Common myeloid progenitor, CD34-positive (primary cell): ENCODE results near the gene ROPN1B.

Experiments
- CTCF ChIA-PET: fragments of 350-600 bp; sonication (Branson Sonifier 250); formaldehyde crosslinking; loops from one replicate; lab custom pipeline; 2021; ENCODE audit warnings: antibody characterized with exemption; lab: Charles Lee
- POLR2A ChIA-PET: fragments of 350-600 bp; sonication (Branson Sonifier 250); formaldehyde crosslinking; loops from one replicate; lab custom pipeline; 2021; ENCODE audit warnings: antibody characterized with exemption; lab: Charles Lee
- DNase-seq, 3 donors: peaks; one replicate each; pipeline versions ENCODE4 v3.0.0 to v3.0.0-alpha.2; 2013
- H3K27ac ChIP-seq, 2 experiments: 1 replicate in 1 of 2; 2 replicates in 1 of 2; pipeline ENCODE4 v1.7.0; 2013; ENCODE audit warnings: inconsistent platforms in 2 of 2, low read length in 2 of 2, mild to moderate bottlenecking in 2 of 2, low read depth in 1 of 2, moderate library complexity in 1 of 2; ENCODE audit not compliant: severe bottlenecking in 2 of 2, insufficient read depth in 1 of 2, poor library complexity in 1 of 2
- H3K27me3 ChIP-seq, 5 experiments: replicated peaks in 2 of 5; 1 replicate in 3 of 5; 2 replicates in 2 of 5; pipeline versions ENCODE4 v1.6.1 to v1.7.0; 2013; ENCODE audit warnings: low read length in 4 of 5, mild to moderate bottlenecking in 2 of 5, moderate library complexity in 2 of 5, inconsistent platforms in 1 of 5; ENCODE audit not compliant: insufficient read depth in 5 of 5, control insufficient read depth in 4 of 5
- H3K36me3 ChIP-seq, 4 experiments: 1 replicate in 2 of 4; 2 replicates in 2 of 4; pipeline versions ENCODE4 v1.6.1 to v1.7.0; 2013; ENCODE audit warnings: low read length in 3 of 4, control low read depth in 1 of 4, mild to moderate bottlenecking in 1 of 4; ENCODE audit not compliant: control insufficient read depth in 4 of 4, insufficient read depth in 4 of 4
- H3K4me1 ChIP-seq, 4 experiments: 1 replicate in 3 of 4; 2 replicates in 1 of 4; pipeline versions ENCODE4 v1.6.1 to v1.7.1; 2013; ENCODE audit warnings: low read length in 3 of 4, mild to moderate bottlenecking in 3 of 4, control low read depth in 1 of 4, inconsistent platforms in 1 of 4, moderate library complexity in 1 of 4; ENCODE audit not compliant: control insufficient read depth in 4 of 4, insufficient read depth in 4 of 4; ENCODE audit errors: control extremely low read depth in 1 of 4
- H3K4me3 ChIP-seq, 7 experiments: 1 replicate in 4 of 7; 2 replicates in 3 of 7; pipeline versions ENCODE4 v1.5.1 to v1.7.0; 2013; ENCODE audit warnings: mild to moderate bottlenecking in 7 of 7, low read length in 6 of 7, moderate library complexity in 6 of 7, inconsistent platforms in 2 of 7, low read depth in 2 of 7, control low read depth in 1 of 7; ENCODE audit not compliant: insufficient read depth in 4 of 7, control insufficient read depth in 1 of 7; ENCODE audit errors: extremely low read depth in 1 of 7
- H3K9me3 ChIP-seq, 5 experiments: 1 replicate in 4 of 5; 2 replicates in 1 of 5; pipeline versions ENCODE4 v1.6.1 to v1.7.1; 2013; ENCODE audit warnings: low read length in 4 of 5, mild to moderate bottlenecking in 2 of 5, inconsistent platforms in 1 of 5, low read depth in 1 of 5, moderate library complexity in 1 of 5; ENCODE audit not compliant: control insufficient read depth in 4 of 5, insufficient read depth in 2 of 5; ENCODE audit errors: control extremely low read depth in 1 of 5
- WGBS: methylation state at CpG from one replicate; pipeline ENCODE4 v1.1.5; 2013; ENCODE audit not compliant: insufficient coverage; 5-methylcytosine and 5-hydroxymethylcytosine counted together

ROPN1B gene

DNA sequence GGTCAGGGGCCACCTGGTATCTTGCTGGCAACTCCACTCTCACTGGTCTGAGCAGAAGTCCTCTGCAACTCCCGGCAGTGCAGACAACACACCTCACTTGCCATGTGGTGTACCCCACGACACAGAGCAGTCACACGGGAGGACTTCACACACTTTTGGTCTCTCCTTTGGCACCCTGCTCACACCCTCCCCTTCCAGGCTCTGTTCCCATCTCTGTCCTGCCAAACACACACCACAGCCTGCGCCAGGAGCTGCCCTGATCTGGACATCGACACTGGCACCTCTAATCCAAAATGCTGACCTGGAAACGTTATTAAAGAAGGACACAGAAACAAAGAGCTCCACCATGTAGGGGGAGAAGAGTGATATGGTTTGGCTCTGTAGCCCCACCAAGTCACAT, 57.8 kb downstream of the ROPN1B start:
- CTCF ChIA-PET, result no interaction called here

DNA sequence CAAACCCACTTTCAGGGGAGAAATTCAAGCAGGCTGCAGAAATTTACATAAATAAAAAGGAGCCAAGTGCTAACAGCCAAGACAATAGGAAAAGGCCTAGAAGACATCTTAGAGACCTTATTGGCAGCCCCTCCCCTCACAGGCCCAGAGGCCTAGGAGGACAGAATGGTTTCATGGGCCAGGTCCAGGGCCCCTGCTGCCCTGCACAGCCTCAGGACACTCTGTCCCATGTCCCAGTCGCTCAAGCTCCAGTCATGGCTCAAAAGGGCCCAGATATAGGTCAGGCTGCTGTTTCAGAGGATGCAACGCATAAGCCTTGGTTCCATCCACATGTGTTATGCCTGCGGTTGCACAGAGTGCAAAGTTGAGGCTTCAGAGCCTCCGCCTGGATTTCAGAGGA, 59.1 kb downstream of the ROPN1B start:
- POLR2A ChIA-PET, result no interaction called here

More for the DNA sequence above, 57.8 kb downstream of the ROPN1B start:
- no peak for DNase-seq
- no peaks in the 10 kb centered on the region for H3K27me3 ChIP-seq
- H3K27ac ChIP-seq, result no peak overlapping the region
- H3K4me1 ChIP-seq, result no peaks in the 10 kb centered on the region
- H3K4me3 ChIP-seq, result no peak overlapping the region
- WGBS, result 87% methylated on average over 5 of the region's 6 CpGs
- peaks cover 0 to 18% (median 16%) of the 10 kb centered on the region in 5 experiments for H3K9me3 ChIP-seq
- peaks cover 8 to 59% (median 21%) of the 10 kb centered on the region in 4 experiments for H3K36me3 ChIP-seq
- POLR2A ChIA-PET, result no interaction called here

DNA sequence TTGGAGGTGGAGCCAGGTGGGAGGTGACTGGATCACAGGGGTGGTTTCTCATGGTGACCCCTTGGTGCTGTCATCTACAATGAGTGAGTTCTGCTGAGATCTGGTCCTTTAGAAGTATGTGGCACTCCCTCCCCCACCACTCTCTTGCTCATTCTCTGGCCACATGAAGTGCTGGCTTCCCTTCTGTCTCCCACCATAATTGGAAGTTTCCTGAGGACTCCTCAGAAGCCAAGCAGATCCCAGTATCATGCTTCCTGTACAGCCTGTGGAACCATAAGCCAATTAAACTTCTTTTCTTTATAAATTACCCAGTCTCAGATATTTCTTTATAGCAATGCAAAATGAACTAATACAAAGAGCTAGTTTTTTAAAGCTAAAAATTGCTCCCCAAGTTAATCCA, 60.3 kb downstream of the ROPN1B start:
- POLR2A ChIA-PET, result no interaction called here
- Histone ChIP-seq H3K4me3 (no peak overlapping the region), H3K36me3 (peaks cover 3 to 58% (median 18%) of the 10 kb centered on the region in 4 experiments), H3K9me3 (peaks cover 0 to 18% (median 16%) of the 10 kb centered on the region in 5 experiments), H3K4me1 (no peaks in the 10 kb centered on the region), H3K27ac (no peak overlapping the region), H3K27me3 (no peaks in the 10 kb centered on the region)
- no peak for DNase-seq
- CTCF ChIA-PET, result no interaction called here

More for the DNA sequence above, 59.1 kb downstream of the ROPN1B start:
- Histone ChIP-seq H3K27me3 (no peaks in the 10 kb centered on the region), H3K36me3 (peaks cover 6 to 62% (median 19%) of the 10 kb centered on the region in 4 experiments), H3K27ac (no peak overlapping the region), H3K4me3 (no peak overlapping the region), H3K9me3 (peaks cover 0 to 18% (median 16%) of the 10 kb centered on the region in 5 experiments), H3K4me1 (no peaks in the 10 kb centered on the region)
- DNase-seq, result no peak
- CTCF ChIA-PET, result no interaction called here
- WGBS, result 94% methylated on average over 3 of the region's 4 CpGs

DNA sequence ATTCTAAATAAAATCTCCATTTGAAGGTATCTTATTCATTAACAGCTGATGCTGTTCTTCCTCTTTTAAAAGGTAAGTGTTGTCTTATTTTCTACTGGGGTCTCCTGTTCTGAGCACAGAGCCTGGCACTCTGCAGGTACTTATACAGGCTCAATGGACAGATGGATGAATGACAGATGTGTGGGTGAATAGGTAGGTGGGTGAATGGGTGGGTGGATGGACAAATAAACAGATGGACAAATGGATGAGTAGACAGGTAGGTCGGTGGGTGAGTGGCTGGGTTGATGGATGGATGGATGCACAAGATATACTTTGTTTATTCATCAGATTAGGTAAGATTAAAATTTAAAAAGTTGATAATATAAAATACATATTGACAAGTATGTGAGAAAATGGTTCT, 61.5 kb downstream of the ROPN1B start:
- no peak overlapping the region for H3K27ac ChIP-seq
- no CpG with 5 or more reads among the region's 1 CpG for WGBS
- DNase-seq, result no peak
- CTCF ChIA-PET, result no interaction called here
- H3K27me3 ChIP-seq, result no peaks in the 10 kb centered on the region
- POLR2A ChIA-PET, result no interaction called here
- H3K4me1 ChIP-seq, result no peaks in the 10 kb centered on the region
- H3K36me3 ChIP-seq, result peaks cover 0 to 53% (median 12%) of the 10 kb centered on the region in 4 experiments
- H3K9me3 ChIP-seq, result peaks cover 0 to 18% (median 16%) of the 10 kb centered on the region in 5 experiments
- H3K4me3 ChIP-seq, result no peak overlapping the region

DNA sequence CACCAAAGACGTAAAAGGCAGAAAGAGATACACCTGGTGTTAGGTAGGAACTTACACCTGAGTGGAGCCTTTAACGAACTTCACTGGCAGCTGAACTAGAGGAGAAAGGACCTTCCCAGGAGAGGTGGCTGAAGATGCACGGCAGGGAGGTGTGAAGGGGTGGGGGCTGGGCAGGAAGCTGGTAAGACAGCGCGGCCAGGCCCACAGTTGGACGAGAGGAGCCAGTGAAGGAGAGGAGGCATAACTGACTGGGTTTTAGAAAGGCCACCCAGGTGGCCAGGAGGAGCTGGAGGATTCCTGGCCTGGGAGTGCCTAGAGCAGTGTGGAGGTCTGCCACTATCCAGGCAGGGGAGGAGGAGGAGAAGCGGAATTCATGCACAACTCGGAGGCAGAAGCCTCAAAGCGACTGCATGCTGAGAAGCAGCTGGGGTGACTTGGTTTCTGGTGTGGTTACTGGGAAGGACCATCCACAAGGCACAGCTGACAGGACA, 63.0 kb downstream of the ROPN1B start:
- Histone ChIP-seq H3K4me1 (no peaks in the 10 kb centered on the region), H3K27me3 (no peaks in the 10 kb centered on the region), H3K9me3 (peaks cover 0 to 21% (median 16%) of the 10 kb centered on the region in 5 experiments), H3K27ac (no peak overlapping the region), H3K36me3 (peaks cover 0 to 40% (median 9%) of the 10 kb centered on the region in 4 experiments), H3K4me3 (no peak overlapping the region)
- ChIA-PET POLR2A (no interaction called here), CTCF (no interaction called here)
- DNase-seq, result no peak
- 100% methylated on average over 6 of the region's 9 CpGs for WGBS
